Tibial nerve (tissue), 4 donors: ENCODE data around the gene DYNC1H1. TPM values are rescaled to one million over a fixed set of nuclear protein-coding genes. Genes with fewer than 3 reads are reported as not detected.

Experiments
- DNase-seq, 2 donors: peaks; one replicate each; pipeline ENCODE4 v3.0.0-alpha.2; 2019; ENCODE audit warnings: low spot score in 2 of 2
- H3K27ac ChIP-seq, 4 donors: fragments of 200-600 bp; sonication (generic) in 3 of 4; one replicate each; pipeline ENCODE4 v1.5.1; 2017 to 2019; ENCODE audit warnings: mild to moderate bottlenecking in 1 of 4
- H3K27me3 ChIP-seq, 2 donors: fragments of 200-600 bp; sonication (generic) in 1 of 2; one replicate each; pipeline versions ENCODE4 v1.5.1 to v1.6.0; 2017 to 2019
- H3K36me3 ChIP-seq, 3 donors: fragments of 200-600 bp; sonication (generic); one replicate each; pipeline ENCODE4 v1.5.1; 2018 to 2019
- H3K4me1 ChIP-seq, 4 donors: fragments of 200-600 bp; sonication (generic) in 3 of 4; one replicate each; pipeline ENCODE4 v1.5.1; 2017 to 2019
- H3K4me3 ChIP-seq, 4 donors: fragments of 200-600 bp; sonication (generic) in 3 of 4; one replicate each; pipeline ENCODE4 v1.5.1; 2017 to 2019; ENCODE audit warnings: mild to moderate bottlenecking in 1 of 4, moderate library complexity in 1 of 4
- H3K9me3 ChIP-seq, 4 donors: fragments of 200-600 bp; sonication (generic) in 3 of 4; one replicate each; pipeline ENCODE4 v1.5.1; 2017 to 2019
- EP300 ChIP-seq, 2 donors: sonication (generic); formaldehyde crosslinking; IDR thresholded peaks; one replicate each; pipeline ENCODE4 v1.6.1; 2017; ENCODE audit warnings: antibody characterized with exemption in 2 of 2, mild to moderate bottlenecking in 1 of 2
- POLR2A ChIP-seq, 2 donors: fragments of 450-650 bp; IDR thresholded peaks; one replicate each; pipeline ENCODE4 v1.6.1; 2017; ENCODE audit warnings: antibody characterized with exemption in 2 of 2, mild to moderate bottlenecking in 2 of 2, moderate library complexity in 2 of 2
- WGBS, 2 donors: methylation state at CpG; one replicate each; pipeline ENCODE4 v1.1.5; 2018; 5-methylcytosine and 5-hydroxymethylcytosine counted together
- total RNA-seq, 4 donors: library from RNA; depleted of rRNA; stranded (reverse); fragments of >200 nt; gene quantifications; one replicate each; pipeline ENCODE4 v1.1.0, GENCODE V29; 2016
- TF ChIP-seq, protein P1 (sequence below), 5 experiments: fragments of 200-600 bp in 3 of 5; fragments of 450-650 bp in 2 of 5; sonication (generic) in 3 of 5; IDR thresholded peaks; one replicate each; pipeline ENCODE4 v1.5.1; 2016 to 2019; ENCODE audit warnings: antibody characterized with exemption in 5 of 5, mild to moderate bottlenecking in 3 of 5, moderate library complexity in 2 of 5

Gene DYNC1H1
- total RNA-seq, 4 donors from 2014 or later, result 506 to 690 (median 631) TPM

GRCh38 chr14:101985957-101986356 is 21.6 kb downstream of the DYNC1H1 start:
- Histone ChIP-seq H3K27ac (no peak overlapping the region), H3K27me3 (no peaks in the 10 kb centered on the region), H3K4me1 (no peaks in the 10 kb centered on the region), H3K9me3 (no peaks in the 10 kb centered on the region), H3K36me3 (peaks cover 15 to 98% (median 46%) of the 10 kb centered on the region in 3 donors), H3K4me3 (no peak overlapping the region)
- no peak for DNase-seq
- TF ChIP-seq, protein P1, sequence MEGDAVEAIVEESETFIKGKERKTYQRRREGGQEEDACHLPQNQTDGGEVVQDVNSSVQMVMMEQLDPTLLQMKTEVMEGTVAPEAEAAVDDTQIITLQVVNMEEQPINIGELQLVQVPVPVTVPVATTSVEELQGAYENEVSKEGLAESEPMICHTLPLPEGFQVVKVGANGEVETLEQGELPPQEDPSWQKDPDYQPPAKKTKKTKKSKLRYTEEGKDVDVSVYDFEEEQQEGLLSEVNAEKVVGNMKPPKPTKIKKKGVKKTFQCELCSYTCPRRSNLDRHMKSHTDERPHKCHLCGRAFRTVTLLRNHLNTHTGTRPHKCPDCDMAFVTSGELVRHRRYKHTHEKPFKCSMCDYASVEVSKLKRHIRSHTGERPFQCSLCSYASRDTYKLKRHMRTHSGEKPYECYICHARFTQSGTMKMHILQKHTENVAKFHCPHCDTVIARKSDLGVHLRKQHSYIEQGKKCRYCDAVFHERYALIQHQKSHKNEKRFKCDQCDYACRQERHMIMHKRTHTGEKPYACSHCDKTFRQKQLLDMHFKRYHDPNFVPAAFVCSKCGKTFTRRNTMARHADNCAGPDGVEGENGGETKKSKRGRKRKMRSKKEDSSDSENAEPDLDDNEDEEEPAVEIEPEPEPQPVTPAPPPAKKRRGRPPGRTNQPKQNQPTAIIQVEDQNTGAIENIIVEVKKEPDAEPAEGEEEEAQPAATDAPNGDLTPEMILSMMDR (IDR thresholded peaks at IDR 0.05), result no peak
- no peak for TF ChIP-seq EP300 (IDR thresholded peaks at IDR 0.05)
- TF ChIP-seq POLR2A (IDR thresholded peaks at IDR 0.05), result no peak
- WGBS, 2 donors, result 89 to 90% methylated on average over 16 of the region's 16 CpGs

DNA sequence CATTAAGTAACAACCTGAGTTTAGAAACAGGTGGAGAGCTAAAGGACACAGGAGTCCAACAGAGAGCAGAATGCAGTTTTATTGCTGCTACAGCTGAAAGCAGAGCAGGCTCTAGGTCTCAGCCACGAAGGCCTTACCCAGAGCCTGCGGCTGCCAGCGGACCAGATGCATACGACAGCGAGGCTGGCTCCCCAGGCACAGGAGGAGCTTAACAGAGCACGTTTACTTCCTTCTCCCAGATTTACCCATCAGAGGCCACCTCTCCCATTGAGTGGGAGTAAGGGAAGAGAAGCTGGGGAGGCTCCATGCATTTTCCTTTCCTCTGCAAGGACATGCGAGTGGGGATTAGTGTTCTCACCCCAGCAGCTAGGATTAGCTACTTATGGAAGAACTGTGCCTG is 22.6 kb downstream of the DYNC1H1 start:
- DNase-seq, result no peak
- H3K4me3 ChIP-seq, result no peak overlapping the region
- WGBS, 2 donors, result 65 to 80% methylated on average over 5 to 7 of the region's 7 CpGs
- H3K4me1 ChIP-seq, result no peaks in the 10 kb centered on the region
- H3K27me3 ChIP-seq, result no peaks in the 10 kb centered on the region
- TF ChIP-seq POLR2A (IDR thresholded peaks at IDR 0.05) (no peak), EP300 (IDR thresholded peaks at IDR 0.05) (no peak)
- TF ChIP-seq, protein P1 (IDR thresholded peaks at IDR 0.05), result no peak
- H3K27ac ChIP-seq, result no peak overlapping the region
- H3K36me3 ChIP-seq, result peaks cover 15 to 98% (median 43%) of the 10 kb centered on the region in 3 donors
- no peaks in the 10 kb centered on the region for H3K9me3 ChIP-seq

DNA sequence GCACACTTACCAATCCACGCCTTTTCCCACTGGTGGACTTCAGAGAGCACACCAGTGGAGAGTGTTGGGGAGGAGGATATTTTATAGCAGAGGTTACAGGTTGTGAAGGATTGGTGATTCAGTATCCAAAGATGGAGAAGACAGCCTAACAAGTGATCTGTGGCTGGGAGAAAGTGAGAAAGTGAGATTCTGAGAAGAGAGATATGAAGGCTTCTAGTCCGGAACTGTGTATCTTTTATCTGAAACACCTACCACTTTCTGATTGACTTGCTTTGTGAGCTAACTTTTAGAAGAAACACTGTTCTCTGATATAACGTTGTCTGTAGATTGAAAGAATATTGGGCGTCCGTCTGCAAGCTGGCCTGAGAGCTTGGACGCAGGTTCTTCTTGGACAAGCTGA is 24.0 kb downstream of the DYNC1H1 start:
- Histone ChIP-seq H3K27ac (no peak overlapping the region), H3K4me1 (no peaks in the 10 kb centered on the region), H3K4me3 (no peak overlapping the region), H3K27me3 (no peaks in the 10 kb centered on the region), H3K36me3 (peaks cover 15 to 98% (median 43%) of the 10 kb centered on the region in 3 donors), H3K9me3 (no peaks in the 10 kb centered on the region)
- TF ChIP-seq POLR2A (IDR thresholded peaks at IDR 0.05) (no peak), EP300 (IDR thresholded peaks at IDR 0.05) (no peak)
- TF ChIP-seq, protein P1 (IDR thresholded peaks at IDR 0.05), result no peak
- 83 to 89% methylated on average over 6 of the region's 6 CpGs for WGBS, 2 donors
- no peak for DNase-seq

- 79 to 86% methylated on average over 5 of the region's 5 CpGs for WGBS, 2 donors
- Histone ChIP-seq H3K27ac (no peak overlapping the region), H3K4me1 (no peaks in the 10 kb centered on the region), H3K4me3 (no peak overlapping the region), H3K27me3 (no peaks in the 10 kb centered on the region), H3K9me3 (no peaks in the 10 kb centered on the region), H3K36me3 (peaks cover 15 to 100% (median 57%) of the 10 kb centered on the region in 3 donors)
- DNase-seq, result no peak
- TF ChIP-seq, protein P1 (IDR thresholded peaks at IDR 0.05), result no peak
- TF ChIP-seq EP300 (IDR thresholded peaks at IDR 0.05) (no peak), POLR2A (IDR thresholded peaks at IDR 0.05) (no peak)
These were observed 27.0 kb downstream of the DYNC1H1 start for GRCh38 chr14:101991352-101991751.

GRCh38 chr14:101992708-101993107 is 28.3 kb downstream of the DYNC1H1 start:
- H3K27ac ChIP-seq, result no peak overlapping the region
- no peaks in the 10 kb centered on the region for H3K27me3 ChIP-seq
- H3K4me3 ChIP-seq, result no peak overlapping the region
- TF ChIP-seq, protein P1 (IDR thresholded peaks at IDR 0.05), result no peak
- TF ChIP-seq POLR2A (IDR thresholded peaks at IDR 0.05) (no peak), EP300 (IDR thresholded peaks at IDR 0.05) (no peak)
- DNase-seq, result no peak
- 80 to 92% methylated on average over 7 of the region's 7 CpGs for WGBS, 2 donors
- H3K36me3 ChIP-seq, result peaks cover 15 to 100% (median 58%) of the 10 kb centered on the region in 3 donors
- H3K4me1 ChIP-seq, result no peaks in the 10 kb centered on the region
- H3K9me3 ChIP-seq, result no peaks in the 10 kb centered on the region
